Mucosa of descending colon (tissue), 3 donors: ENCODE results near the gene CDC20B. TPM values are rescaled to one million over a fixed set of nuclear protein-coding genes. Genes with fewer than 3 reads are reported as not detected.
"Not testable (repeated sequence)": the region's sequence is repeated elsewhere in the genome, so short reads cannot be mapped to it uniquely, and the experiment has no call there.

ENCODE experiments used
- ATAC-seq: fragments of 200-7000 bp; cut with Tn5 transposase; one replicate; pipeline ENCODE4 v1.9.1; 2020; ENCODE audit warnings: mild to moderate bottlenecking, moderate library complexity
- DNase-seq, 3 donors: peaks; one replicate each; pipeline ENCODE4 v3.0.0-alpha.2; 2020
- H3K36me3 ChIP-seq: fragments of 200-600 bp; one replicate; pipeline ENCODE4 v1.8.0; 2021; ENCODE audit warnings: low read depth, mild to moderate bottlenecking
- H3K4me1 ChIP-seq: fragments of 200-600 bp; one replicate; pipeline ENCODE4 v1.8.0; 2021; ENCODE audit warnings: low read depth, mild to moderate bottlenecking
- H3K4me3 ChIP-seq: fragments of 200-600 bp; one replicate; pipeline ENCODE4 v1.8.0; 2021; ENCODE audit warnings: mild to moderate bottlenecking
- H3K9me3 ChIP-seq: fragments of 200-600 bp; one replicate; pipeline ENCODE4 v1.8.0; 2021; ENCODE audit warnings: mild to moderate bottlenecking
- CTCF ChIP-seq: fragments of 200-600 bp; IDR thresholded peaks from one replicate; pipeline ENCODE4 v1.8.0; 2022; ENCODE audit warnings: antibody characterized with exemption, mild to moderate bottlenecking
- intact Hi-C, 2 donors: fragments of 100-400 bp; cut with DNase I in 1 of 2; cut with micrococcal nuclease in 1 of 2; formaldehyde crosslinking; loops; one replicate each; pipeline versions ENCODE4 v1.11.0 to v1.11.1; 2022; cut with DNase I, micrococcal nuclease
- total RNA-seq, 3 donors: library from RNA; stranded (reverse); fragmentation: NEBNext Ultra II Directional in 2 of 3; extraction: Animal tissue kit (Norgen Biotek cat#: 25700) in 2 of 3; gene quantifications; one replicate each; pipeline versions ENCODE4 v1.2.1 to v1.2.4, GENCODE V29; 2021 to 2023
- donor health status: DM: no; HTN: no; CAD: no; lungs with moderate emphysema.
- donor health status: DM: no; HTN: no; CAD: no.
- donor health status: DM: no; HTN: yes; CAD: no.

CDC20B gene
- total RNA-seq, 3 donors from 2014 or later: not detected

DNA sequence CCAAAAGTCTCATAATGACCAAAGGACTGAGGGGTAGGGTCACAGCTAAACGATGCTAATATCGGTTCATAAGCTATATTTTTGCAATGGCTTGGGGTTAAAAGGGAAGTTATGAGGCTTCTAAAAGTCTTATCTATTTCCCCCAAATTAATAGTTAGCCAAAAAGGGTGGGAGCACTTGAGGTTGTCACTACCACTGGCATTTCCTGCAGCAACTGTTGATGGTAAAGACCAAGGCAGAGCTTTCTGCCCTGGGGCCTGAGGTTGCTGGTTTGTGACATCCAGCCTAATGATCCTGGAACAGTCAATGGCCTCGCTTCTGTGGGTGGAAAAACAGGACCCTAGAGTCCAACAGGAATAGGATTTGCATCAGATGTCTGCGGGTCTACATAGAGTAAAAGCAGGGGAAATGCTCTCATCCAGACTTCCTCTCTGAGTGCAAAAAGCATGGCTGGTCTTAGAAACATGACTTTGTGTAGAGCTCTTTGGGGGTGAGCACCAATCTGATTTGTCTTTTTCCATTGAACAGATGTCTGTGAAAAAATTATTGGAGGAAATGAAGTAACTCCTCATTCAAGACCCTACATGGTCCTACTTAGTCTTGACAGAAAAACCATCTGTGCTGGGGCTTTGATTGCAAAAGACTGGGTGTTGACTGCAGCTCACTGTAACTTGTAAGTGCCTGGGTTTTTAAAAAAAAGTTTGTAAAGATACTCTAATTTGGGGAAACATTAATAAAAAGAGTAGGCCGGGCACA, 67.9 kb downstream of the CDC20B start:
- DNase-seq (no peak), ATAC-seq (no peak)
- H3K4me1 ChIP-seq: no peaks in the 10 kb centered on the region
- H3K4me3 ChIP-seq: no peak overlapping the region
- intact Hi-C loops: no loop called here
- no peaks in the 10 kb centered on the region for H3K36me3 ChIP-seq
- TF ChIP-seq CTCF: no peak
- no peaks in the 10 kb centered on the region for H3K9me3 ChIP-seq

DNA sequence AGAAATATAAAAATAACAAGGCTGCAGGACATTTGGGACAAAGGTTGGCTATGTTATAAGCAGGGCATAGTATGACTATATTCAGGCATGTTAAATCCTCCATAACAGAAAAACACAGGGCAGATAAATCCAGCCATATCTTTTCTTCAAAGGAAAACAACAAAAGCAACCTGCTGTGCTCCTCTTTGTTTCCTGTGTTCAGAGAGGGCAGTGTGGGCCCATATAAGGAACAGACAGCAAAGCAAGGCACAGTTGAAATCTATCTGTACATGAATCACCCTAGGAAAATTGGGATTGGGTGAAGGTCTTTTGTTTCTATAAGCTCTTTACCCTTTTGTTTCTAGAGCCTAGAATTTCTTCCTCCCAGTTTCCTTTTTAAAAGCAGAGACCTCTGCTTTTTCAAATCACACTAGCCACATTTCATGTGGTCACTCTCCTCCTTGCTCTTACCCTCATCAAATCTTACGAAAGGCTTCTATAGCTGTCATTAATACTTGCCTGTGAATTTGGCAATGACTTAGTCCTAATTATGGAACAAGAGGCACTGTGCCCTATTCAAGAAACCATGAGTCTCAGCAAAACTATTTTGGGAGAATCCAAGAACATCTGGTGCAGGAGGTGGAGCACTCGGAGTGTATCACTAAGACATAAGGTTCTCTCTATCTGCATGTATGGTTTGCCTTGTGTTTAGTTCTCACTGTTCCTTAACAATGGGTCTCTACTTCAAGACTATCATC, 68.8 kb downstream of the CDC20B start:
- no peak for DNase-seq
- Histone ChIP-seq H3K4me1 (no peaks in the 10 kb centered on the region), H3K36me3 (no peaks in the 10 kb centered on the region), H3K4me3 (no peak overlapping the region), H3K9me3 (no peaks in the 10 kb centered on the region)
- intact Hi-C loops: no loop called here
- TF ChIP-seq CTCF: no peak
- ATAC-seq: no peak

DNA sequence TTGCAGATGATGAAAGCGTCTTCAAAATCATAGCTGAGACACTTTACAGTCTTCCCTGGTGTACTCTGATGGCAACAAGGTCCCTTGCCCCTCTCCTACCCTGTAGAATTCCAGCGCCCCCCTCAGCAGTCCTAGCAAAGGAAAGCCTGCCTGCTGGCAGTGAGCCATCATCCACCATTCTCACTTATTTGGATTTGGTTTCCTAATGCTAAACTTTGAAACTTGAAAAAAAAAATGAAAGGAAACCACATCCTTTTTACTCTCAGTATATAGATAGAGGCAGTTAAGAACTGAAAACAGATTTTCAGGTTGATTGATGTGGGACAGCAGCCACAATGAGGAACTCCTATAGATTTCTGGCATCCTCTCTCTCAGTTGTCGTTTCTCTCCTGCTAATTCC, 70.6 kb downstream of the CDC20B start, which contains the start of gene GZMA:
Gene GZMA (plus strand): TSS at position 299 of the 400 bp plus-strand sequence. CDS start 37 bp downstream, at position 336.
- Histone ChIP-seq H3K4me3 (no peak within 1 kb of the TSS), H3K9me3 (no peaks in the 10 kb centered on the region), H3K36me3 (no peaks in the 10 kb centered on the region), H3K4me1 (no peaks in the 10 kb centered on the region)
- peak; percentile 55 for ATAC-seq
- TF ChIP-seq CTCF: no peak
- peak in 1 of 3 donors; percentile 16 for DNase-seq
- intact Hi-C loops: no loop called here

- TF ChIP-seq CTCF: no peak
- intact Hi-C loops: no loop called here
- H3K36me3 ChIP-seq: no peaks in the 10 kb centered on the region
- DNase-seq: peak in 1 of 3 donors; percentile 16
- ATAC-seq: peak; percentile 79
- no peak overlapping the region for H3K4me3 ChIP-seq
- no peaks in the 10 kb centered on the region for H3K9me3 ChIP-seq
- H3K4me1 ChIP-seq: no peaks in the 10 kb centered on the region
Measured at GRCh38 chr5:55101556-55102276, 71.3 kb downstream of the CDC20B start.

GRCh38 chr5:55101148-55101547, 71.8 kb downstream of the CDC20B start:
- H3K4me1 ChIP-seq, H3K36me3 ChIP-seq, ATAC-seq, H3K4me3 ChIP-seq, intact Hi-C loops, DNase-seq, H3K9me3 ChIP-seq: not testable (repeated sequence)
